ENCODE data around the gene DPH2. TPM values are rescaled to one million over a fixed set of nuclear protein-coding genes. Genes with fewer than 3 reads are reported as not detected.

DPH2 gene, protein sequence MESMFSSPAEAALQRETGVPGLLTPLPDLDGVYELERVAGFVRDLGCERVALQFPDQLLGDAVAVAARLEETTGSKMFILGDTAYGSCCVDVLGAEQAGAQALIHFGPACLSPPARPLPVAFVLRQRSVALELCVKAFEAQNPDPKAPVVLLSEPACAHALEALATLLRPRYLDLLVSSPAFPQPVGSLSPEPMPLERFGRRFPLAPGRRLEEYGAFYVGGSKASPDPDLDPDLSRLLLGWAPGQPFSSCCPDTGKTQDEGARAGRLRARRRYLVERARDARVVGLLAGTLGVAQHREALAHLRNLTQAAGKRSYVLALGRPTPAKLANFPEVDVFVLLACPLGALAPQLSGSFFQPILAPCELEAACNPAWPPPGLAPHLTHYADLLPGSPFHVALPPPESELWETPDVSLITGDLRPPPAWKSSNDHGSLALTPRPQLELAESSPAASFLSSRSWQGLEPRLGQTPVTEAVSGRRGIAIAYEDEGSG
- total RNA-seq = 47.3 and 51.6 TPM in 2 replicates

- no peaks in the 10 kb centered on the region for H3K9me3 Mint-ChIP-seq
- intact Hi-C loops (cut with micrococcal nuclease) = loop anchor here (1.0 to 10.0 kb wide), 5 partner anchors 24 to 1635 kb away; partner anchors contain the start of genes CDC20, DMAP1, FOXJ3 and IPO13
- no peaks in the 10 kb centered on the region for H3K27me3 Mint-ChIP-seq
- CTCF ChIA-PET = interaction anchor here (1.0 to 1.8 kb wide), 2 partner anchors 22 to 35 kb away, joined by 3 to 4 read pairs; partner anchors contain the start of gene CCDC24
- TF ChIP-seq, protein P1, sequence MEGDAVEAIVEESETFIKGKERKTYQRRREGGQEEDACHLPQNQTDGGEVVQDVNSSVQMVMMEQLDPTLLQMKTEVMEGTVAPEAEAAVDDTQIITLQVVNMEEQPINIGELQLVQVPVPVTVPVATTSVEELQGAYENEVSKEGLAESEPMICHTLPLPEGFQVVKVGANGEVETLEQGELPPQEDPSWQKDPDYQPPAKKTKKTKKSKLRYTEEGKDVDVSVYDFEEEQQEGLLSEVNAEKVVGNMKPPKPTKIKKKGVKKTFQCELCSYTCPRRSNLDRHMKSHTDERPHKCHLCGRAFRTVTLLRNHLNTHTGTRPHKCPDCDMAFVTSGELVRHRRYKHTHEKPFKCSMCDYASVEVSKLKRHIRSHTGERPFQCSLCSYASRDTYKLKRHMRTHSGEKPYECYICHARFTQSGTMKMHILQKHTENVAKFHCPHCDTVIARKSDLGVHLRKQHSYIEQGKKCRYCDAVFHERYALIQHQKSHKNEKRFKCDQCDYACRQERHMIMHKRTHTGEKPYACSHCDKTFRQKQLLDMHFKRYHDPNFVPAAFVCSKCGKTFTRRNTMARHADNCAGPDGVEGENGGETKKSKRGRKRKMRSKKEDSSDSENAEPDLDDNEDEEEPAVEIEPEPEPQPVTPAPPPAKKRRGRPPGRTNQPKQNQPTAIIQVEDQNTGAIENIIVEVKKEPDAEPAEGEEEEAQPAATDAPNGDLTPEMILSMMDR (IDR thresholded peaks at IDR 0.05) = no peak
- peak within 1 kb of the TSS; percentile 87 for H3K27ac Mint-ChIP-seq
- peak within 1 kb of the TSS; percentile 98 for H3K4me3 Mint-ChIP-seq
- H3K36me3 Mint-ChIP-seq (ENCODE audit: low read depth) = peaks cover 32% of the 10 kb centered on the region
- peak; percentile 89 for ATAC-seq (ENCODE audit: low read depth)
- POLR2A ChIA-PET = interaction anchor here (0.7 to 1.6 kb wide), 8 partner anchors 23 to 704 kb away, joined by 3 to 6 read pairs (median 4); partner anchors contain the start of genes ARMH1, IPO13, KDM4A and TMEM53
- peak; percentile 79 for DNase-seq
- peaks cover 35% of the 10 kb centered on the region for H3K4me1 Mint-ChIP-seq
Measured at GRCh38 chr1:43969746-43970466, at the start of gene DPH2. Gene DPH2 (plus strand): TSS chr1:43970010. CDS start chr1:43970176, 166 bp downstream.

DNA sequence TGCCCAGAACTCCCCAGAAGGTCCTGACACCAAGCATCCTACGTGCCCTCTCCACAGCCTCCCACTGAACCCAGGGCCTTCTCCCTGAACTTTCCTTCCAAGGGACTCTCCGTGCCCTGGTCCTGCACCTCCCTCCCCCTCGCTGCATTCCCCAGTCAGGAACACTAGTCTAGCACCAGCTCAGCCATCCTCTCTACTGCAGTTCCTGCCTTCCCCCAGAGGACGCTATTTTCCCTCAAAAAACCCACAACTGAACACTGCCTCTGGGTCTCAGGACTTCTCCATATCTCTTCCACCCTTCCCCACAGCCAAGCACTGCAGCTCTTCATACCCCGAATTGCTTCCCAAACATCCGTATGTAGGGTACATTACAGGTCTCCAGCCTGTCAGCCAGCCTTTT is 48.8 kb upstream of the DPH2 start:
- TF ChIP-seq, protein P1 (IDR thresholded peaks at IDR 0.05) = no peak
- H3K36me3 Mint-ChIP-seq (ENCODE audit: low read depth) = peaks cover 16% of the 10 kb centered on the region
- intact Hi-C loops (cut with micrococcal nuclease) = no loop called here
- H3K4me1 Mint-ChIP-seq = no peaks in the 10 kb centered on the region
- H3K4me3 Mint-ChIP-seq = no peak overlapping the region
- H3K27ac Mint-ChIP-seq = no peak overlapping the region
- no peak for DNase-seq
- ChIA-PET CTCF (no interaction called here), POLR2A (no interaction called here)
- no peaks in the 10 kb centered on the region for H3K27me3 Mint-ChIP-seq
- ATAC-seq (ENCODE audit: low read depth) = no peak
- H3K9me3 Mint-ChIP-seq = no peaks in the 10 kb centered on the region

DNA sequence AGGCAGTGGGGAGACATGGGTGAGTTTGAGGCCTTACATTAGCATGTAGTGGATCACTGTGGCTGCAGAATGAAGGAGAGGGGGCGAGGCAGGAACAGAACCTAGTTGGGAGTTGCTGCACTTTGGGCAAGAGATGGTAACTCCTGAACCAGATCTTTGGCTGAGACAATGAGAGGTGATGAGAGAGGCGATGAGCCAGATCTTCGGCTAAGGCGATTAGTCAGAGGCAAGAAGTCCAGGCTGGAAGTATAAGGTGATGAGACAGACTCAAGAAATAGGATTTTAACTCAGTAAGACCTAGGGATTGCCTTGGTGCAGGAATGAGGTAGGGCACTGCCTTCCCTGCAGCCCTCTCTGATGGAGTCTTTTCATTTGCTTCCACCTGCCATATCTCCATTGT is 45.3 kb upstream of the DPH2 start:
- TF ChIP-seq, protein P1 (IDR thresholded peaks at IDR 0.05) = no peak
- DNase-seq (no peak), ATAC-seq (ENCODE audit: low read depth) (no peak)
- intact Hi-C loops (cut with micrococcal nuclease) = no loop called here
- ChIA-PET CTCF (interaction anchor here (1.2 kb wide), 1 partner anchor 161 kb away, joined by 3 read pairs; no protein-coding TSS in a partner anchor), POLR2A (no interaction called here)
- no peak overlapping the region for H3K27ac Mint-ChIP-seq
- peaks cover 18% of the 10 kb centered on the region for H3K36me3 Mint-ChIP-seq (ENCODE audit: low read depth)
- H3K4me1 Mint-ChIP-seq = no peaks in the 10 kb centered on the region
- H3K9me3 Mint-ChIP-seq = no peaks in the 10 kb centered on the region
- no peaks in the 10 kb centered on the region for H3K27me3 Mint-ChIP-seq
- H3K4me3 Mint-ChIP-seq = no peak overlapping the region

DNA sequence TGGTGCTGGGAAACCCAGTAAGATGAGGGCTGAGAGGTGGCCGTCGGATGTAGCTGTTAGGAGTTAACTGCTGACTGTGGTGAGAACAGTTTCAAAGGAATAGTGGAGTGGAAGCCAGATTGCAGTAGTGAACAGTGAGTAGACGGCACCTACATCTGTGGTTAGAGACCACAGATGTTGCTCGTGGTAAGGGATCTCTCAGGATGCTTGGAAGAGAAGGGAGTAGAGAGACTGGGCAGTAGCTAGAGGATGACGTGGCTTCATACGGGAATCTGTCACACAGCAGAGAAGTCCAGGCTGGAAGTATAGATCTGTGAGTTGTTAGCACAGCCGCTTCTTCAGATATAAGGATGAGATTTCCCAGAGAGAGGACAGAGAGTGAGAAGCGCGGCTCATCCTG is 44.0 kb upstream of the DPH2 start:
- ChIA-PET POLR2A (no interaction called here), CTCF (interaction anchor here (1.8 kb wide), 1 partner anchor 9 kb away, joined by 5 read pairs; no protein-coding TSS in a partner anchor)
- Mint-ChIP-seq H3K4me3 (no peak overlapping the region), H3K27me3 (no peaks in the 10 kb centered on the region), H3K36me3 (ENCODE audit: low read depth) (peaks cover 18% of the 10 kb centered on the region), H3K4me1 (no peaks in the 10 kb centered on the region), H3K9me3 (no peaks in the 10 kb centered on the region), H3K27ac (no peak overlapping the region)
- DNase-seq = no peak
- ATAC-seq (ENCODE audit: low read depth) = no peak
- intact Hi-C loops (cut with micrococcal nuclease) = no loop called here
- TF ChIP-seq, protein P1 (IDR thresholded peaks at IDR 0.05) = no peak

Measured in activated B cell treated with CpG ODN at 0.5 μM for 24 hours (primary cell).